ENCODE results near the gene PPP1R12B. TPM values are rescaled to one million over a fixed set of nuclear protein-coding genes. Genes with fewer than 3 reads are reported as not detected.

Gene PPP1R12B, protein sequence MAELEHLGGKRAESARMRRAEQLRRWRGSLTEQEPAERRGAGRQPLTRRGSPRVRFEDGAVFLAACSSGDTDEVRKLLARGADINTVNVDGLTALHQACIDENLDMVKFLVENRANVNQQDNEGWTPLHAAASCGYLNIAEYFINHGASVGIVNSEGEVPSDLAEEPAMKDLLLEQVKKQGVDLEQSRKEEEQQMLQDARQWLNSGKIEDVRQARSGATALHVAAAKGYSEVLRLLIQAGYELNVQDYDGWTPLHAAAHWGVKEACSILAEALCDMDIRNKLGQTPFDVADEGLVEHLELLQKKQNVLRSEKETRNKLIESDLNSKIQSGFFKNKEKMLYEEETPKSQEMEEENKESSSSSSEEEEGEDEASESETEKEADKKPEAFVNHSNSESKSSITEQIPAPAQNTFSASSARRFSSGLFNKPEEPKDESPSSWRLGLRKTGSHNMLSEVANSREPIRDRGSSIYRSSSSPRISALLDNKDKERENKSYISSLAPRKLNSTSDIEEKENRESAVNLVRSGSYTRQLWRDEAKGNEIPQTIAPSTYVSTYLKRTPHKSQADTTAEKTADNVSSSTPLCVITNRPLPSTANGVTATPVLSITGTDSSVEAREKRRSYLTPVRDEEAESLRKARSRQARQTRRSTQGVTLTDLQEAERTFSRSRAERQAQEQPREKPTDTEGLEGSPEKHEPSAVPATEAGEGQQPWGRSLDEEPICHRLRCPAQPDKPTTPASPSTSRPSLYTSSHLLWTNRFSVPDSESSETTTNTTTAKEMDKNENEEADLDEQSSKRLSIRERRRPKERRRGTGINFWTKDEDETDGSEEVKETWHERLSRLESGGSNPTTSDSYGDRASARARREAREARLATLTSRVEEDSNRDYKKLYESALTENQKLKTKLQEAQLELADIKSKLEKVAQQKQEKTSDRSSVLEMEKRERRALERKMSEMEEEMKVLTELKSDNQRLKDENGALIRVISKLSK
- 15.2 and 21.2 TPM in 2 replicates for total RNA-seq (2014; rRNA removed; shearing (Covaris generic))

DNA sequence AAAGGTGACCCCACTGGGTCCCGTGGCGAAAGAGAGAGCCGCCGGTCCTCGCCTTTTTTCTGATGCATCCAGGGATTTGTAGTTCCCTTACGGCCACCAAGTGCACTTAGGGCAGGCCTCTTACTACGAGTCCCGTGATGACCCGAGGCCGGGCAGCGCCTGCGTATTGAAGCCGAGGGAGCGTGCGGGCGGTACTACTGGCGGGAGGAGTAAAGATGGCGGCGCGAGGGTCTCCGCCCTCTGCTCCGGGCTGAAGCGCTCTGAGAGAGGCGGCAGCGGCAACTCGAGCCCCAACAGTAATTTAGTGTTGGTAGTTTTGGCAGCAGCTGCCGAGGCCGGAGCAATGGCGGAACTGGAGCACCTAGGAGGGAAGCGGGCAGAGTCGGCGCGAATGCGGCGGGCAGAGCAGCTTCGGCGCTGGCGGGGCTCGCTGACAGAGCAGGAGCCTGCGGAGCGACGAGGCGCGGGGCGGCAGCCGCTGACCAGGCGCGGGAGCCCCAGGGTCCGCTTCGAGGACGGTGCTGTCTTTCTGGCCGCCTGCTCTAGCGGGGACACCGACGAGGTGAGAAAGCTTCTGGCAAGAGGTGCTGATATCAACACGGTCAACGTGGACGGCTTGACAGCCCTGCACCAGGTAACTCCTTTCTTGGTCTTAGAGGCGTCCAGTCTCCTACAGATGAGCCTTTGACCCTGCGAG is at the start of gene PPP1R12B:
Gene PPP1R12B (plus strand): TSS at position 191 of the 697 bp plus-strand sequence. CDS start 153 bp downstream, at position 344.
- Histone ChIP-seq H3K4me3 (peak within 1 kb of the TSS; percentile 81), H3K4me1 (0 out of 2 replicates have a peak, but pooled peaks cover 5% of the 10 kb centered on the region), H3K27ac (peak within 1 kb of the TSS; percentile 64), H3K27me3 (no peaks in the 10 kb centered on the region), H3K9me3 (replicated peaks) (no peaks in the 10 kb centered on the region), H3K36me3 (no peaks in the 10 kb centered on the region)
- DNase-seq, result peak; percentile 99

GRCh38 chr1:202302166-202302565 is 46.3 kb upstream of the PPP1R12B start:
- peaks cover 35% of the 10 kb centered on the region; the same call in 1 of the 2 replicates for H3K27me3 ChIP-seq
- no peaks in the 10 kb centered on the region for H3K36me3 ChIP-seq
- no peak overlapping the region for H3K4me3 ChIP-seq
- H3K27ac ChIP-seq, result no peak overlapping the region
- no peaks in the 10 kb centered on the region for H3K9me3 ChIP-seq (replicated peaks)
- no peaks in the 10 kb centered on the region for H3K4me1 ChIP-seq
- DNase-seq, result no peak

DNA sequence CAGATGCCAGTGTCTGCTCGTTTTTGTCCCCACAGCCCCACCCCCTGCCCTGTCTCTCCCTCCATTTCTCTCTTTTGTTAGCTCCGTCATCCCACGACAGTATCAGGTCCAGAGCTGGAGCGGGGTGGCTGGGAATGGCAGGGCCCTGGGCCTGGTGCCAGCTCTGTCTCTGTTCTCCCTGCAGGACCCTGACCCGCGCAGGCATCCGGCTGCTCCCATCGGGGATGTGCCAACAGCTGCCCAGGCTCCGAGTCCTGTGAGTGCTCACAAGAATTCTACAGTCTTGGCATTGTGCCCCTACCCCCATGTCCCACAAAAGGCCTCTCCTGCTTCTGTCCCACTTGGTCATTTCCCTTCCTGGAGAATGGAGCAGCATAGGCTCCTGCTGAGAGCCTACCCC is 44.1 kb upstream of the PPP1R12B start:
- DNase-seq, result peak; percentile 56 to 63
- H3K36me3 ChIP-seq, result no peaks in the 10 kb centered on the region
- no peaks in the 10 kb centered on the region for H3K9me3 ChIP-seq (replicated peaks)
- H3K27ac ChIP-seq, result no peak overlapping the region
- peaks cover 35% of the 10 kb centered on the region; the same call in 1 of the 2 replicates for H3K27me3 ChIP-seq
- H3K4me1 ChIP-seq, result no peaks in the 10 kb centered on the region
- H3K4me3 ChIP-seq, result no peak overlapping the region

- Histone ChIP-seq H3K27ac (no peak overlapping the region), H3K9me3 (replicated peaks) (no peaks in the 10 kb centered on the region), H3K36me3 (no peaks in the 10 kb centered on the region), H3K4me1 (no peaks in the 10 kb centered on the region), H3K4me3 (no peak overlapping the region), H3K27me3 (peaks cover 35% of the 10 kb centered on the region; the same call in 1 of the 2 replicates)
- DNase-seq, result no peak
Measured at GRCh38 chr1:202305168-202305567, 43.3 kb upstream of the PPP1R12B start.

- Histone ChIP-seq H3K27me3 (peaks cover 27% of the 10 kb centered on the region; the same call in 1 of the 2 replicates), H3K27ac (no peak overlapping the region), H3K4me1 (peaks cover 4% of the 10 kb centered on the region), H3K4me3 (no peak overlapping the region), H3K9me3 (replicated peaks) (no peaks in the 10 kb centered on the region), H3K36me3 (no peaks in the 10 kb centered on the region)
- no peak for DNase-seq
Measured at GRCh38 chr1:202306535-202307345, 41.8 kb upstream of the PPP1R12B start.

- no peaks in the 10 kb centered on the region for H3K36me3 ChIP-seq
- H3K4me3 ChIP-seq, result no peak overlapping the region
- 0 out of 2 replicates have a peak, but pooled peaks cover 4% of the 10 kb centered on the region for H3K27me3 ChIP-seq
- H3K4me1 ChIP-seq, result peaks cover 11% of the 10 kb centered on the region
- no peaks in the 10 kb centered on the region for H3K9me3 ChIP-seq (replicated peaks)
- no peak overlapping the region for H3K27ac ChIP-seq
- DNase-seq, result no peak
Measured at GRCh38 chr1:202310071-202310725, 38.3 kb upstream of the PPP1R12B start.

DNA sequence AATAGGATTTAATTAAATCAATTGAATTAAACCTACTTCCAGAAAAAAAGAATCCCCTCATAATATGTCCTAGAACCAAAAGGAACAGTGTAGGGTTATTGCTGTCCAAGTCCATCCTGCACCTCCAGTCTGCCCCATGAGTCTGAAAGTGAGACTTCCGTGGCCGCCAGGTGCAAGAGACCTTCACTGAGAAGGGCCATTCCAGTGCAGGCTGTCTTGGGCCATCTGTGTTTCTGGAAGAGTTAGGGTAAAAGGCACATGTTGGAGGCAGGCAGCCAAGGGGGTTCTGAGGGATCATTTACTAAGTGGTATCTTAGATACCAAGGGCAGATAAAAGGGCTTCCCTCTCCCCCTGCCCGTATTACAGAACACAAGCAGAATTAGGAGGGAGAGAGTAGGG is 37.8 kb upstream of the PPP1R12B start:
- Histone ChIP-seq H3K27me3 (0 out of 2 replicates have a peak, but pooled peaks cover 4% of the 10 kb centered on the region), H3K27ac (no peak overlapping the region), H3K9me3 (replicated peaks) (no peaks in the 10 kb centered on the region), H3K4me1 (peaks cover 11% of the 10 kb centered on the region), H3K4me3 (no peak overlapping the region), H3K36me3 (no peaks in the 10 kb centered on the region)
- DNase-seq, result no peak

DNA sequence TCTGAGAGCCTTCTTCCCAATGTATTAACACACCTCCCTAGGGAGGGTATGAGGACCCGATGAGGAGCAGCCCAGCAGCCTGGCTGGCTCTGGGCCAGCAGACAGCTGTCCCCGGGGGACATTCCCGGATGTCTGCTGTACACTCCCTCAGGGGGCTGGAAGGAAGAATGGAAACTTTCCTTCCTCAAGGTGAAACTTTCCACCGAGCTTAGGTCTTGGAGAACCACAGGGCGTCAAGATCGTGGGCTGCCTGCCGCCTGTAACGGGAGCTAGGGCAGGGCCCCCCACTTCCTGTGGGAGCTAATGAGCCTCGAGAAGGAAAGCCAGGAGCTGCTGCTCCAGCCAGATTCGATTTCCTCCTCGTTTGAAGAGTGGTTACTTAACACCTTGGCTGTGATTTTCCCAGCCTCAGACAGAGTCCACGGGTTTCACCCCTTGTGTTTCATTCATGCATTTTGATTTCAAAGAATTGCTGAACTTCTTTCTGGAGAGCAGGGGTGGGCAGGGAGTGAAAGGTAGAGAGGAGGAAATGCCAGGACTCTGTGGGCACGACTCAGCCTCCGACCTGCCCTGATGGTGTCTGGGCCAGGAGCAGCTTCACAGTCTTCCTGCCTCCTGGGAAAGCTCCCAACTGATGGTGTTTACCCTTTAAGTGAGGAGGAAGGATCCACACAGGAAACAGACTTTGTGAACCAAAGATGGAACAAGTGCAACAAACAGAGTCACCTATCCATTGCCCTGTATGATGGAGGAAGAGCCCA is 36.4 kb upstream of the PPP1R12B start:
- Histone ChIP-seq H3K27me3 (no peaks in the 10 kb centered on the region), H3K4me1 (peaks cover 11% of the 10 kb centered on the region), H3K9me3 (replicated peaks) (no peaks in the 10 kb centered on the region), H3K4me3 (no peak overlapping the region), H3K27ac (no peak overlapping the region), H3K36me3 (no peaks in the 10 kb centered on the region)
- DNase-seq, result peak; percentile 44 to 69

DNA sequence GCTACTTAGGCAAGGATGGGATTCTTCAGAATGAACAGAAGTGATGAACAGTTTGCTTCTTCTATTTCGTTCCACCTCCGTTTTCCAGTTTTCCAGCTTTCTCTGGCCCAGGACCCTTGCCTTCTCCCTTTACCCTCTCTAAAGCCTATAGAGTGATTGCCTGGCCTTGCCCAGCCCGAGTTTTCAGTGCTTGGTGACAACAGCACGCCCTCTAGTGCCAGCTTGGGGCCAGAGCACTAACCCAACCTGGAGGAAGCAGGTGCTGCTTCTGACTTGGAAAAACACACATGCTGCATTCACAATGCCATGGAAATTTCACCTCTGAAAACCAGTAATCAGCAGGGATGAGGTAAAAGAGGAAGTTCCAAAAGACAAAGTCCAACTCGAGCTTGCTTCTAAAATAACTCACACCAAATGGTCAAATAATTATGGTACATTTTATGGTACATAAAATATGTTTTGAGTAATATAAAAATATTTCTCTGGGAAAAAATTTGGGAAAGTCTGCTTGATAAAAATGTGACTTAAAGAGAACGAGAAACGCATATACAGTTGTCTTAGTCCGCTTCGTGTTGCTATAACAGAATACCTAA is 32.8 kb upstream of the PPP1R12B start:
- H3K4me3 ChIP-seq, result no peak overlapping the region
- peaks cover 11% of the 10 kb centered on the region for H3K4me1 ChIP-seq
- H3K9me3 ChIP-seq (replicated peaks), result no peaks in the 10 kb centered on the region
- no peak overlapping the region for H3K27ac ChIP-seq
- DNase-seq, result peak; percentile 78 to 86
- no peaks in the 10 kb centered on the region for H3K36me3 ChIP-seq
- H3K27me3 ChIP-seq, result no peaks in the 10 kb centered on the region

DNA sequence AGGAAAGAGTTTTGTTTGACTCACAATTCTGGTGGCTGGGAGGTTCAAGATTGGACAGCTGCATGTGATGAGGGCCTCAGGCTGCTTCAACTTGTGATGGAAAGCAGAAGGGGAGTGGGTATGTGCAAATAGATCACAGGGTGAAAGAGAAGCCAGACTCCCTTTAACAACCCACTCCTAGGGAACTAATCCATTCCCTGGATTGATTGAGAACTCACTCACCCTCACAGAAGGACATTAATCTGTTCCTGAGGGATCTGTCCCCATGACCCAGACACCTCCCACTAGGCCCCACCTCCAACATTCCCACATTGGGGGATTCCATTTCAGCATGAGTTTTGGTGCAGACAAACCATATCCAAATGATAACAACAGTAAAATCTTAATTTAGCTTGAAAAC is 32.3 kb upstream of the PPP1R12B start:
- H3K27me3 ChIP-seq, result no peaks in the 10 kb centered on the region
- no peak for DNase-seq
- peaks cover 11% of the 10 kb centered on the region for H3K4me1 ChIP-seq
- no peak overlapping the region for H3K4me3 ChIP-seq
- no peaks in the 10 kb centered on the region for H3K36me3 ChIP-seq
- H3K9me3 ChIP-seq (replicated peaks), result no peaks in the 10 kb centered on the region
- no peak overlapping the region for H3K27ac ChIP-seq

- no peaks in the 10 kb centered on the region for H3K36me3 ChIP-seq
- H3K27me3 ChIP-seq, result peaks cover 5% of the 10 kb centered on the region; the same call in 1 of the 2 replicates
- no peak overlapping the region for H3K27ac ChIP-seq
- H3K9me3 ChIP-seq (replicated peaks), result no peaks in the 10 kb centered on the region
- DNase-seq, result no peak
- no peaks in the 10 kb centered on the region for H3K4me1 ChIP-seq
- no peak overlapping the region for H3K4me3 ChIP-seq
Measured at GRCh38 chr1:202317941-202318925, 30.3 kb upstream of the PPP1R12B start.
